Measurements from ENCODE around the gene RUVBL1.

RUVBL1 gene

DNA sequence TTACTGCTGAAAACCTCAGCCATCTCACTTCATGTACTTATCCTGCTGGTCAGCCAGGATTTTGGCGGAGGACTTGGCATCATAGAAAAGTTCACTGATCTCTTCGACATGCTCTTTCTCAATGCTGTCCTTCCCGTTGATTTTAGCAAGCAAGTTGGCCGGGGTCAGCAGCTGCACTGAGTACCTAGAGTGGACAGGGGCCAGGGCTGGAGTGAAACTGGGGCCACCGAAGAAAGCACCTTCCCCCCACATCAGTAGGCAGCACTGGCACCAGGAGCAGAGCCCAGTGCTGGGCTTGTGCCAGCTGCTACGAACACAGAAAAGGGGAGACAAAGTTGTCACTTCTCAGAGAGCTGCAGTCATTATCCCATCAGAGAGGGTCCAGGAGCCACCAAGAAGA is 42.4 kb downstream of the RUVBL1 start:
- no peak for DNase-seq

DNA sequence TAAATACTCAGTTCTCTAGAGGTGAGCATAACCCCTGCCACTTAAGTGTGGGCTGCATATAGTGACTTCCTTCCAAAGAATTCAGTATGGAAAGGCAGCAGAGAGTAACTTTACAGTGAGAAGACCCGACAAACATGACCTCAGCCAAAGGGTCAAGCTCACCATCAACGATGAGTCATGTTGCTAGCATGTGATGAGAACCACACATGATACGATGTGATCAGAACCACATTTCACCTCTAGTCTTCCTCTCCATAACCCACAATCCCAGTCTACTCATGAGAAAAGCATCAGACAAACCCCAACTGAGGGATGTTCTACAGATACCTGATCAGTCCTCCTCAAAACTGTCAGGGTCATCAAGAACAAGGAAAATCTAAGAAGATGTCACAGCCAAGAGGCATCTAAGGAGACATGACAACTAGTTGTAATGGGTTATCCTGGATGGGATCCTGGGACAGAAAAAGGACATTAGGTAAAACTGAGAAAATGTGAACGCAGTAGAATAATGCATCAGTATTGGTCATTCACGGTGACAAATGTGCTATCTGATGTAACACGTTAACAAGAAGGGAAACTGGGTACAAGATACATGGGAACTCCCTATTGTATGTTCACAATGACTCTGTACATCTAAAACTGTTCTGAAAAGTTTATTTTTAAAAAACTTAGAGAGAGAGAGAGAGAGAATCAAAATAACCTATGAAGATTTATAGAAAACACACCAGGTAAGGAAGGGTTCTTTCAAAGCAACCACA is 43.1 kb downstream of the RUVBL1 start:
- DNase-seq = no peak

DNA sequence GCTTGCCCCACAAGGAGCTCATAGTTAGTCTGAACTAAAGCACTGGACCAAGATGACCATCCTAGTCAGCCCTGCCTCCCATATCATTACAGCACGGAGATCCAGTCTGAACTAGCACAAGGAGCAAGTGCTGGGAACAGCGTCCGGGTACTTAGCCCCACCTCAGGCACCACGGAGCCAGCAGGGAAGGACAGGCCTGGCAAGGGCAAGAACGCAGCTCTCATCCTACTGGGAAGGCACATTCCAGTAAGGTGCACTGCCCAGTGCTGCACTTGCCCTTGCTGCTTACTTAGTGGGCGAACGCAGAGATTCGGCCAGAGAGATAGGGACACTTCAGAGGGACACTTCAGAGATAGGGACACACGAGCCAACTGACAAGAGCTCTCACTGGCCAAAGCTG is 43.8 kb downstream of the RUVBL1 start:
- no peak for DNase-seq

DNA sequence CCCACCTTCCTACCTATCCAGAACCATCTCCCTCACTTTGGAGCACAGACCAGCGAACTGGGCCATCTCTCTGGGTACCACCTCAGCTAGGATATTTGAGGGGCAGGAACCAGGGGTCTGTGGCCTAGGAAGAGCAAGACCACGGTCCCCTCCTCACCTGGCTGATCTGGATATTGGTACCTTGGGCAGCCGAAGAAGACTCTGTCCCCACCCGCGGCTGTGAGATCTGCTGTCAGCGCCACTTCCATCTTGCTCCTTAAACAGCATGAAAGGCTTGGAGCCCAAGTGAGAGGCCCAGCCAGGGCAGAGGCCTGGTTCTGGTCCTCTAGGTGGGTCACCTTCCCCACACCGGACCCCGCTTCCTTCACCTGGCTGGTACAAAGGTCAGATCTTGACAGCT is 44.7 kb downstream of the RUVBL1 start:
- DNase-seq = no peak

DNA sequence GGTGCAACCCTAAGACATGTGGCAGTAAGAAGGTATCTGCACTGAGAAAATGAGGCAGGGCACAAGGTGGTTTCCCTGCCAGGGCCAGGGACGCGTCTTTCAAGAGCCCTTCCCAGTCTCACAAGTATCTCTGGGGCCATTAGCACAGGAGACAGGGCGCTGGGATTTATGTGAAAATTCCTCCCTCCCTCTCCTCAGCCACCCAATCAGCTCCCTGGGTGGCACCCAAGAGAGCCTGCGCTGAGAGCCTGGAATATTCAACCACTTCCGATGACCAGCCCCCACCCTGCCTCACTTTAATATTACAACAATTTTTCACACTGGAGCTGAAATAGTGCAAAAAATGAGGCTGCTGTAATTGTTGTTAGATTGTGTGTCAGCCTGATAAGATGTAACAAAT is 45.3 kb downstream of the RUVBL1 start:
- DNase-seq = no peak

DNA sequence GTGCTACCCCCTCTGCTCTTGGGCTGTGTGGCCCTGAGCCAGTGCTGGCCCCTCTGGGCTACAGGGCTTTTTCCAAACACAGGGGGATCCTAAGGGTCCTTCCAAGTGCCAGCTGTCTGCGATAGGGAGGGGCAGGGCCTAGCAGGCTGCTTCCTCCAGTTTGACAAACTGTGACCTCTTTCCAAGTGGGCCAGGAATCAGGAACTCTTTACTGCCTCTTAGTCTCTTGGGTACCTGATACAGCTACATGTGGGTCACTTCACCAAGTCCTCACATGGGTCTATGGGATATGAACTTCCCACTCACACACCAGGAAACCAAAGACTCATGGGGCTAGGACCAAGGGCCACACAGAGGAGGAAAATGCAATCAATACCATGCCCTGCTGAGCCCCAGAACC is 45.9 kb downstream of the RUVBL1 start:
- no peak for DNase-seq

DNA sequence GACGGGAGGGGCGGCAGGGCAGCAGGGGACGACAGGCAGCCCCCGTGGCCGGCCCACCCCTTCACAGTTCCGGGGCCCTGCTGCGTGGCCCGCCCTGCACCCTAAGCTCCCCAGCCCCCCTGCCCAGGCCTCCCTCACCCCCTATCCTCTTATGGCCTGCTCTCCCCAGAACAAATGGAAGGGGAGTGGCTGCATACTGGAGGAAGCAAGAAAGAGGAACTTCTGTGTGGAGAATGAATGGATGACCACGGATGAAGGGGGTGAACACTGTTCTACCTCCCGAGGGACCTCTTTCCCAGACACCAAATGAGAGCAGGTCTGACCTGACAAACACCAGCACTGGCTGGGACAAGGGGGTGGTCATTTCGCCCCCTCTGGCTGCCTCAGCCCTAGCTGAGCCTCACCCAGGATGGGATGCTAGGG is 46.4 kb downstream of the RUVBL1 start:
- DNase-seq = no peak

DNA sequence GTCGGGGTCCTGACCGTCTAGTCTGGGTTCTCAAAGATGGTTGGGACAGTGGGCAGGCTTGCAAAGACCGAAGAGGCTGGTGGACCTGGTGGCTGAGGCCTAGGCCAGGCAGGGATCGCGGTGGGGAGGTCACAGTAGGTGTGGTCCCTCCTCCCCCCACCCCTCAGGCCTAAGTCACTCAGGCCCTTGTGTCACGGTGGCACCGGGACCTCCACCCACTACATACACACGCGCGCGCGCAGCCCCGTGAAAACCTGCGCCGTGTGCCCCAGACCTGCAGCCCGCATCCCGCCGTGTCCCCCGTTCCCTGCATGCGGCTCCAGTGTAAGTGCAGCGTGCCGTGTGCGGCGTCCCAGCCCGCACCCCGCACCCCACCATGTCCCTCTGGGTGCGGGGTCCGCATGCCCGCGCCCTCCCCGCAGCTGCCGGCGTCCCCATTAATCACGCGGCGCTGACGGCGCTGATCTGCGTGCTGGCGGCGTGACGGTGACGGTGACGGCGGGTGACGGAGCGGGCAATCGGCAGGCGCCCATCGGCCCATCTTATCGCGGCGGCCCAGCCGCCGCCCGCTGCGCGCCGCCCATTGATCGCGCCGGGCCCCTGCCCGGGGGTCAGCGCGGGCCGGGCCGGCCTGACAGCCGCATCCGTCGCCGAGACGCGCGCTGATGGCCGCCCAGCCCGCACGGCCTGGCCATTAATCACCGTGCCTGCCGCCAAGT is 47.0 kb downstream of the RUVBL1 start:
- no peak for DNase-seq

DNA sequence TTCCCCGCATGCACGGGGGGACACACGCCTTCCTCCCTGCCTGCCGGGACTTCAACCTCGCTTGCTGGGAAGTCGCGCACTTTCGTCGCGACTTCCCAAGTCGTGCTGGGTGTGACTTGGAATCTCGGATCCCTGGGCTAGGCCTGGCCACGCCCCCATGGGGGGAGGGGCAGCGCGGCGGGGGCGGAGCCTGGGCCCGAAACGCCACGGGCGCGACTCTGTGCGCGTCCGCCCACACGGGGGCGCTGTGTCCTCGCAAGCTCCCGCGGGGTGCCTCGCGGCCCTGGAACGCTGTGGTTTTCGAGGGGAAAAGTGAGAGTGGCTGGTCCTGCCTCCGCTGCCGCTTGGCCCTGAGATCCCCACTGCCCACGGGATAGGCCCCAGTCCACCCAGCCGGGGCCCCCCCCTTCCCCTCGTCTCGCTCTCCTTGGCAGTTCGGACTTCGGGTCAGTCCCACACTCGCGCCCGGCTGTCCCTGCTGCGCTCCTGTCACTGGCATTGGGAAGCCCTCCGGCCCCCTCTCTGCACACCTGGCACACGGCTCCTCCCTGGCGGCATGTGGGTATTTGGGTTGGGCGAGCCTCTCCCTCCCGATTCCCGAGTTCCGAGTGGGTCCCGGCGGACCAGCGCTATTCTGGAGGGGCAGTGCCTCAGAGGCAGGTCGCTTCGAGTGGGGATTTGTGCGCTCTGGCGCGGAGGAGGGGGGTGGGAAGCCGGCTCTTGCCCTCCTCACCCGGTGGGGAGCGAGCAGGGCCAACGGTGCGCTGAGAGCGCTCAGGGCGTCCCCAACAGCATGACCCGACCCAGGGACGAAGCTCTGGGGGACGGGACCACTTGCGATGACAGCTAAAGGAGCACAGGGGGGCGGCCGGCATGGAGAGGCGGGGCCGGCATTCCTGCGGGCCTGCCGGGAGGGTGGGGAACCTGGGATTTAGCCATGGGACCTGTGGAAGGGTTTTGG is 47.8 kb downstream of the RUVBL1 start:
- DNase-seq = peak; percentile 89

DNA sequence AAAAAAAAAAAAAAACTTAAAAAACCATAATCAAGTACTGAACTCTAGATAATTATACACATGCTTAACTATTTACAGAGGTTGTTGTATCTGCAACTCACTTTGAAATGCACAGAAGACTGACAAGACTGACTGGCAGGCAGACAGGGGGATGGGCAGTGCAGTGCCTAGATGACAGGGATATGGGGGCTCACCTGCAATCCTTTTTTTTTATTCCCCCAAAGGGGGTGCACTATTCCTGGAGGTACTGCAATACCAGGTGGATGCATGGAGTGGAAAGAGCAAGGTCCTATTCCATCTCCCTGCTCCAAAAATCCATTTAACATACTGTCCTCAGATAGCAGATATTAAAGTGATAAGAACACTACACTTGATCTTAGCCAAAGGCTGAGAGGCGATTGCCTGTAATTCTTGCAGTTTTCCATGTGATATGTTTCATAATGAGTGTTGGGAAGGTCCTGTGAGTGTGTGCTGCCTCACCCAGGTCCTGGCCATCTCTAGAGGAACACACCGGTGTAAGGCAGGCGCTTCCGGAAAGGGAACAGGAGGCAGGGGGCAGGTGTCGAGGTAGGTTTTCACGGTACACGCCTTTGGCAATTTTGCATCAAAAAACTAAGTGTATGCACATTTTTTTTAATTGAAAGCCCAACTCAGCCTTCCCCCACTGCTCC is 48.6 kb downstream of the RUVBL1 start:
- DNase-seq = no peak

DNA sequence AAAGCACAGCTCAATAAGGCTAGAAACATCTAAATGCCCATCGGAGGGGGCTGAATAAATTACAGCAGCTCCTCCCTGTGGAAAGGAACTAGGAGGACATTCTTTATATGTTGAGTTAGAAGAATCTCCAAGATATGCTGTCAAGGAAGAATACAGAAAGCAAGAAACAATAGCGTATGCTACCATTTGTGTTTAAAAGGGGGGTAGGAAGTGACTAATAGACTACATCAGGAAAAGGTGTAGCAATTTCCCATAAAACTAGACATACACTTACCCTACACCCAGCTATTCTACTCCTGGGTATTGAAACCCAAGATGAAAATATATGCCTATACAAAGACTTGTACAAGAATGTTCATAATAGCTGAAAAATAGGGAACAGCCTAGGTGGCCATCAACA is 49.8 kb downstream of the RUVBL1 start:
- no peak for DNase-seq

DNA sequence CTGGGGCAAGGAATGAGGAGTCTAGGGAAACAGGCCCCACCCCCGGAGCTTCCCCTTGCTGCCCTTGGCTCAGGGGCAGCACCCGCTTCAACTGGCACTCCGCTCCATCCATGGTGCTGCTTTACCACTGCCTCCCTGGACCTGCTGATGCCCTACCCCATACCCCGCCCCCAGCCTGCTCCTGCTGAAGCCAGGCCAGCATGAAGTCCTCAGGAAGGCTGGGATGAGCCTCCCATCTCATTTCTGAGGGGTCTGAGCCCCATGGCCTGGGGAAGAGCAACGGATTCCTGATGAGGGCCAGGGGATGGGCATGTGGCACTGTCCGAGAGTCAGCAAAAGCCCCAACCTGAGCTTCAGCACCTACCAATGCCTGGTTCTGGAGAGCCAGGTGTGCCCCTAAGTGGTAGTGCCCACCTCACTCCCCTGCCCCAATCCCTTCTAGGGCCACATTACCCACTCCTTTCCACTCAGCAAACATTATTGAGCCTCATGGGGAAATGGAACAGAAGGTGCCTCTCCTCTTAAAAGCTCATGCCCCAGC is 50.4 kb downstream of the RUVBL1 start:
- no peak for DNase-seq

DNA sequence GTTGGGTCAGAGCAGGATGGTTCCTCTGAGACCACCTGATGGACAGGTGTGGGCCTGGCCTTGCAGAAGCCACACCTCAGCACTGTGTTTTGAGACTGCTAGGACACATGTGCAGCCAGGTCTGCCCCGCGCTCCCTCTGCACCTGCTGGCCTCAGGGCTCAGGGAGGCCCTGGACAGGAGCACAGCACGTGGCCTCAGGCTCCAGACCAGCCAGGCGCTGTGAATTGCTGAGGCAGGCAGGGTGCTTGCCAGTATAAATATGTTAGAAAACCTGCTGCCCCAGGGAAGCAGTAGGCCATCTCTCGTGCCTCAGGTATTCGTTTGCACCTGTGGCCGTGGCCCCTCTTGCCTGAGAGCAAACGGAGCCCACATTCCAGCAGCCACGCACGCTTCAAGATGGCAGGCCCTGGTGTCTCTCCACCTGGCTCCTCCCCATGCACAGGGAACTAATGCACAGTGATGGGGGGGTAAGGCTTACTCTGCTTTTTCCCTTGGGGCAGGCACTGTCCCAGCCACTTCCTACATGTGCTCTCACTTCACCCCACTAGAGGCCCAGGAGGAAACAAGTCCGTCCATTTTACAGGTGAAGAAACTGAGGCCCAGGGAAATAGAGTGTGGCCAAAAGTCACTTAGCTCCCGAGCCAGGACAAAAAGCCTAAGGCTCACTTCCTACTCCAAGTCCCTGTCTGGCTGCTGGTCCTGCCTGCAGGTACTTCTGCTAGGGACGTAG is 51.0 kb downstream of the RUVBL1 start:
- DNase-seq = no peak

DNA sequence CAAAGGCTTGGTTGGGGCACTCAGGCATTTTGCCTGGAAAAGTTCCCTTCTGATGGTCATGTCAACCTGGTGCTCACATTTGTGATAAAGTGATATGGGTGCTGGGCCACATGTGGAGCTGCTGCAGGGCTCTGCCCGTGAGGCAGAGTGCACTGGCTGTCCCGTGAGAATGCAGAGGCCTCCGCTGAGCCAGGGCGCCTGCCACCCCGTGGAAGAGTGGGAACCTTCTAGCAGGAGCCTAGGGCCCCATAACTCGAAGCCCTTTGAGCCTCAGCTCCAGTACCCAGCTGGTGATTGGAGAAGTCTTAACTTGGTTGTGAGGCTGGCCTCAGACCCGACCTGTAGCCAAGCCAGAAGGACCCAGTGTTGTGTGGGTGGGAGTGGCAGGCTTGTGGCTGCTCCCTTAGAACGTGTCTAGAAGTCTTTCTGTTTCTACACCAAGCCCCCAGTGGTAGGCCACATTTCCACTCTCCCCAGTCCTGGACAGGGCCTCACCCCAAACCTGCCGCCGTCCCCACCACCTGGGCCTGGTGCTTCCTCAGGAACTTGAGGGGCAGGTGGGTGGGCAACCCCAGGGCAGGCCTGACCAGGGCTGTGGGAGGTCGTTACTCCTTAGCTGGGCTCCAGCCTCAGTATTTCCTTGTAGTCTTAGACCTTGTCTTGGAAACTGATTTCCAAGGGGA is 51.7 kb downstream of the RUVBL1 start:
- no peak for DNase-seq

DNA sequence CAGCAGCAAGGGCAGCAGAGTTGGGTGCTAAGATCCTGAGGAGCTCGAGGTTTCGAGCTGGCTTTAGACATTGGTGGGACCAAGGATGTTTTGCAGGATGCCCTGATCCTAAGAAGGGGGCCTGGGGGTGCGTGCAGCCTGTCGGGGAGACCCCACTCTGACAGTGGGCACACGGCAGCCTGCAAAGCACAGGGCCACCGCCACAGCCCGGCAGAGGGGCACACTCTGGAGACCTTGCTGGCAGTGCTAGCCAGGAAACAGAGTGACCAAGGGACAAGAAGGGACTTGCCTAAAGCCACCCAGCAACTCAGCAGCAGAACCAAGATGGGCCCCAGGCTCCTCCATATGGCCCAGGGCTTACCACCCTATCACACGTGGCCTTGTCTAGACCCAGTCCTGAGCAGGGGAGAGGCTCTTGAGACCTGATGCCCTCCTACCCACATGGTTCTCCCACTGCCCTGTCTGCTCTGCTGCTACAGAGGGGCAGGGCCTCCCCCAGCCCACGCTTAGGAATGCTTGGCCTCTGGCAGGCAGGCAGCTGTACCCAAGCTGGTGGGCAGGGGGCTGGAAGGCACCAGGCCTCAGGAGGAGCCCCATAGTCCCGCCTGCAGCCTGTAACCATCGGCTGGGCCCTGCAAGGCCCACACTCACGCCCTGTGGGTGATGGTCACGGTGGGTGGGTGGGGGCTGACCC is 52.6 kb downstream of the RUVBL1 start:
- no peak for DNase-seq

DNA sequence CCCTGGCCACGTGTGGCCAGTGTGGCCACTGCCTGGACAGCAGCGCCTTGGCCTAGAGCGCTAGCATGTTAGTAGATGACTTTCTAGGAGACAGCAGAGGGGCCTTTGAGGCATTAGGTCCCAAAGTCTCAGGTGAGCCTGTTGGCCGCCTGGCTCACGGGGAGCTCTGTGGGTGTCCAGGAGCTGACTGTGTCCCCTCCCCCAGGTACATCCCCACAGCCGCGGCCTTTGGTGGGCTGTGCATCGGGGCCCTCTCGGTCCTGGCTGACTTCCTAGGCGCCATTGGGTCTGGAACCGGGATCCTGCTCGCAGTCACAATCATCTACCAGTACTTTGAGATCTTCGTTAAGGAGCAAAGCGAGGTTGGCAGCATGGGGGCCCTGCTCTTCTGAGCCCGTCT is 54.3 kb downstream of the RUVBL1 start:
- no peak for DNase-seq

DNA sequence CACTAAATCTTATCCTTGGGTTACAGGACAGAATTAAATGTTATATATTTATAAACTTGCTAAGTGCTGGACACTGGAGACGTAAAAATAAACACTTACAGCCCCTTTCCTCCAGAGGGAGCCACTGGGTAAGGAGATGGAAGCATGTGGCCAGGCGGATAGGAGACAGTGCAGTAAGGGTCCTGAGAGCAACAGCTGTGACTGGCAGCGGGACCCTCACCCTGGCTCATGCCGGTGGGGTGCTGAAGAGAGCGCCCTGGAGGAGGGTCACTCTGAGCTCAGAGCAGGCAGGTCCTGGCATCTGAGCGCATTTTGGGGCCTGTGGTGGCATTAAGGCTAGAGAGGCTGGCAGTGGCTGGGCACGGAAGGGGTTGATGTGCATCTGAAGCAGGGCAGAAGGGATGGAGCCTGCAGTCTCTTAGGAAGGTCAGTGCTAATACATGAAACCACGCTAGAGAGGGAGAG is 55.4 kb downstream of the RUVBL1 start:
- no peak for DNase-seq

DNA sequence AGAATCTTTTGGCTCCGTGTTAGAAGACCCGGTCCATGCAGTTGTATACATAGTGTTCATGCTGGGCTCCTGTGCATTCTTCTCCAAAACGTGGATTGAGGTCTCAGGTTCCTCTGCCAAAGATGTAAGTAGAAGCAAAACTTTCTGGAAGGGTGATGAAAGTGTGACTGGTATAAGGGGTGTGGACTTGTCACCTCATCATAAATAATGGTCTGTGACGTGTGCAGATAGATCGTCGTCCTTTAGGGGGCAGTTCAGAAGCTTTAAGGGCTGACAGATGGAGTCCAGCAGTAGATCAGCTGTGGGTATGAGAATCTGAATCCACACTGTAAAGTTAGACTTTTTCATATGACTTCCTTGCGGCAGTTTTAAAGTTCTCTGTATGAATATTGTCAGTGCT is 56.1 kb downstream of the RUVBL1 start:
- no peak for DNase-seq

DNA sequence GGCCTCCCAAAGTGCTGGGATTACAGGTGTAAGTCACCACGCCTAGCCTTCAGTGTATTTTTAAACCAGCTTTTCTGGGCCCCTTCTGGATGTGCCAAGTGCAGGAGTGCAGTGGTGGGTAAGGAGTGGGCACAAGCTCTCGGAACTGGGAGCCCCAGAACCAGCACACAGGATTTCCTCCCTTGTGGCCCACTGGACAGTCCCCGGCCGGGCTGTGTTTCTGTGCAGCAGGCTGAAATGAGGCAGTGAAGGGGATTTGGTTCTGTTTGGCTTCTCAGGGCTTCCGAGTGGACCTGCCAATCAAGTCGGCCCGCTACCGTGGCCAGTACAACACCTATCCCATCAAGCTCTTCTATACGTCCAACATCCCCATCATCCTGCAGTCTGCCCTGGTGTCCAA is 56.9 kb downstream of the RUVBL1 start:
- no peak for DNase-seq

DNA sequence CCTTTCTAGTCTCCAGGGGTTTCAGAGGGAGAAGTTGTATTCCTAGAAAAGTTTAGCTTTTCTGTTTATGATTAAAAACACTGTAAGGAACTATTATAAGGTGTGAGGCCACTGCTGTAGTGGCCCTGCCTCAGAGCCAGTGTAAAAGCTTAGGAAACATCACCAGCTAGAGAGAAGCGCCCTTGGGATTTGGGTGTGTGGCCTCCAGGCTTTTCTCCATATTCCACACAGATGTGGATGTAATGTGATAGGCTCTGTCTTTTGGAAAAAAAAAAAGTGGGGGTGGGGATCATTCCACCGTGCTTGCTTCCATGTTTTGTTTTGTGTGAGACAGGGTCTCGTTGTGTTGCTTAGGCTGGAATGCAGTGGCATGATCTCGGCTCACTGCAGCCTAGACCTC is 57.5 kb downstream of the RUVBL1 start:
- DNase-seq = no peak

DNA sequence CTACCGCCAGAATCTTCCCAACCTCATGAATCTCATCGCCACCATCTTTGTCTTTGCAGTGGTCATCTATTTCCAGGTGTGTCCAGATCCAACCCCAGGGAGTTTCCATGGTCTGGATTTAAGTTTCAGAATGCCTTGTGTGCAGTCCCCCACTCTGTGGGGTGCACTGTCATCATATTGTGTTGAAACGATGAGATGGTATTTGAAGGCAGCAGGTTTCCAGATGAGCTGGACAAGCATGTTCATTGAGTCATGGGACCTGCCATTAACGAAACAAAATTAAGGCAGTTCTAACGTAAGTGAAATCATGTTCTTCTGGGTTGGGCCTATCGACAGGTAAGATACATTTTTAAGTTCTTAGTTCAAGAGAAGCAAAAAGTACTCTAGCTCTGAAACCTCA is 58.6 kb downstream of the RUVBL1 start:
- DNase-seq = no peak
